ENCODE measurements around the gene ATP11C.
"Not testable (repeated sequence)": the region's sequence is repeated elsewhere in the genome, so short reads cannot be mapped to it uniquely, and the experiment has no call there.

Gene ATP11C

GRCh38 chrX:139702658-139703057 lies 230.2 kb downstream of the ATP11C start:
- DNase-seq, result no peak

- DNase-seq, result no peak
Measured at GRCh38 chrX:139692908-139693307, 239.9 kb downstream of the ATP11C start.

- DNase-seq, result no peak
Measured at GRCh38 chrX:139692506-139692849, 240.4 kb downstream of the ATP11C start.

- no peak for DNase-seq
Measured at GRCh38 chrX:139691843-139692505, 240.9 kb downstream of the ATP11C start.

- DNase-seq, result no peak
Measured at GRCh38 chrX:139691493-139691842, 241.4 kb downstream of the ATP11C start.

GRCh38 chrX:139685175-139685574 lies 247.7 kb downstream of the ATP11C start:
- not testable (repeated sequence) for DNase-seq

GRCh38 chrX:139680356-139680755 lies 252.5 kb downstream of the ATP11C start:
- DNase-seq, result no peak
